ENCODE data around the gene ANO3.
A peak's percentile ranks its signal among the peaks of the same experiment; 100 is the strongest.
"Not testable (repeated sequence)": the region's sequence is repeated elsewhere in the genome, so short reads cannot be mapped to it uniquely, and the experiment has no call there.

Gene ANO3

GRCh38 chr11:26331911-26332571 lies at the start of gene ANO3:
Gene ANO3 (plus strand): TSS chr11:26332130. CDS start chr11:26332276, 146 bp downstream.
- FAIRE-seq: no peak

GRCh38 chr11:26283852-26284408 lies 48.0 kb upstream of the ANO3 start:
- FAIRE-seq: no peak

- FAIRE-seq: no peak
Observed at GRCh38 chr11:26285608-26286007, 46.3 kb upstream of the ANO3 start.

- FAIRE-seq: no peak
Observed at GRCh38 chr11:26286472-26287066, 45.4 kb upstream of the ANO3 start.

- FAIRE-seq: no peak
Observed at GRCh38 chr11:26287067-26287518, 44.8 kb upstream of the ANO3 start.

GRCh38 chr11:26297189-26297975 lies 34.5 kb upstream of the ANO3 start:
- FAIRE-seq: peak; percentile 49

- not testable (repeated sequence) for FAIRE-seq
Observed at GRCh38 chr11:26316372-26316771, 15.6 kb upstream of the ANO3 start.

- FAIRE-seq: no peak
Observed at GRCh38 chr11:26319906-26320305, 12.0 kb upstream of the ANO3 start.

- FAIRE-seq: no peak
Observed at GRCh38 chr11:26321516-26321915, 10.4 kb upstream of the ANO3 start.

GRCh38 chr11:26322335-26323067 lies 9.4 kb upstream of the ANO3 start:
- no peak for FAIRE-seq

GRCh38 chr11:26323837-26324236 lies 8.1 kb upstream of the ANO3 start:
- FAIRE-seq: no peak

GRCh38 chr11:26324270-26324669 lies 7.7 kb upstream of the ANO3 start:
- FAIRE-seq: no peak

GRCh38 chr11:26326793-26327400 lies 5.0 kb upstream of the ANO3 start:
- FAIRE-seq: no peak

GRCh38 chr11:26329206-26329605 lies 2.7 kb upstream of the ANO3 start:
- FAIRE-seq: no peak

- no peak for FAIRE-seq
Observed at GRCh38 chr11:26330262-26330661, 1.7 kb upstream of the ANO3 start.

GRCh38 chr11:26332572-26332915 lies 614 bp downstream of the ANO3 start:
- FAIRE-seq: no peak

- no peak for FAIRE-seq
Observed at GRCh38 chr11:26333906-26334305, 2.0 kb downstream of the ANO3 start.

- no peak for FAIRE-seq
Observed at GRCh38 chr11:26335903-26336302, 4.0 kb downstream of the ANO3 start.

GRCh38 chr11:26344647-26345046 lies 12.7 kb downstream of the ANO3 start:
- no peak for FAIRE-seq

GRCh38 chr11:26348776-26349175 lies 16.8 kb downstream of the ANO3 start:
- FAIRE-seq: no peak

- FAIRE-seq: no peak
Observed at GRCh38 chr11:26350002-26350401, 18.1 kb downstream of the ANO3 start.

- no peak for FAIRE-seq
Observed at GRCh38 chr11:26353010-26353409, 21.1 kb downstream of the ANO3 start.

GRCh38 chr11:26359055-26359454 lies 27.1 kb downstream of the ANO3 start:
- FAIRE-seq: no peak

Data from G401.6 (cell line).